Omental fat pad (tissue), 4 donors: ENCODE data around the gene RPL11. TPM values are rescaled to one million over a fixed set of nuclear protein-coding genes. Genes with fewer than 3 reads are reported as not detected.

Experiments
- ATAC-seq: fragments of 150-250 bp; one replicate; pipeline ENCODE4 v1.9.1; 2016; ENCODE audit warnings: mild to moderate bottlenecking, moderate library complexity; ENCODE audit not compliant: low FRiP score
- DNase-seq: peaks from one replicate; pipeline ENCODE4 v3.0.0-alpha.2; 2019; ENCODE audit warnings: low spot score
- CTCF ChIP-seq, 3 donors: fragments of 450-650 bp; IDR thresholded peaks; one replicate each; pipeline ENCODE4 v1.5.1; 2016 to 2017; ENCODE audit warnings: antibody characterized with exemption in 3 of 3, mild to moderate bottlenecking in 3 of 3, moderate library complexity in 2 of 3
- total RNA-seq, 4 donors: library from RNA; depleted of rRNA; stranded (reverse); fragments of >200 nt; gene quantifications; one replicate each; pipeline ENCODE4 v1.1.0, GENCODE V29; 2016

The RPL11 gene
- 1,000 to 10,000 TPM in 2 of 4 donors, 100 to 1,000 TPM in 2; 867 to 1,131 (median 994) TPM for total RNA-seq

- ATAC-seq (peak; percentile 100), DNase-seq (peak; percentile 64)
- TF ChIP-seq CTCF (IDR thresholded peaks at IDR 0.05): peak in 1 of 3 donors; percentile 53
These were observed at the start of gene RPL11 for GRCh38 chr1:23691499-23692307. RPL11 (plus strand) TSS chr1:23691806; CDS start chr1:23691824, 18 bp downstream.

DNA sequence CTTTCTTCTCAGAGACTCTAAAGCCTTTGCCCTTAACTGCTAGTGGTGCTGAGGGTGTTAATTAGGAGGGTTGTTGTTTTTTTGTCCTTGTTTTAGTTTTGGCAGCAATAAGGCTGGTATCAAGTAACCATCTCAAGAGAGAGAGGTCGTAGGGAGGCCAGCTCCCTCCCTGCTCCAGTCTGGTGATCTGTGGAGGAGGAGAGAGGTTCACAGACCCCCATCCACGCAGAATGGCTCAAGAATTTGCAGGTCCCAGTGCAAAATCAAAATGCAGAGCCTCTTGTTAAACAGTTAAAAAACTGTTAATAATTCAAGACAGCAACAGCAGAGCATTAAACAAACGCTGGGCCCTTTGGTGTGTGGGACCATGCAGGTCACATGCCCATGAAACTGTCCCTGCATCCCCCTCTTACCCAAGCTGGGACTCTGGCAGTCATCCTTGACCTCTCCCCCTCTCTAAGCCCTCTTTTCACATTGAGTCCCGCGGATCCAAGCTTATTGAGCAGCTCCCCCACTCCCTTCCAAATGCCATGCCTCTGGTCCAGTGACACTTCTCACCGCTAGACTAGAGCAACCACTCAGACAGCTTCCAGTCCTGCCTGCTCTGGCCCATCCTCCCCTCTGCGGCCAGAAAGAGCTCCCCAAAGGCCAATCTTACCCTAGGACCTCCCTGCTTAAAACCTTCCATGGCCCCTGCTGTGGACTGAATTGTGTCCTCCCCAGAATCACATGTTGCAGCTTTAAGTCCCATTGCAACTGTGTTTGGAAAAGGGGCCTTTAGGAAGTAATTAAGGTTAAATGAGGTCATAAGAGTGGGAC lies 47.7 kb upstream of the RPL11 start:
- no peak for ATAC-seq
- TF ChIP-seq CTCF (IDR thresholded peaks at IDR 0.05): no peak
- DNase-seq: no peak

- DNase-seq: no peak
These were observed 47.1 kb upstream of the RPL11 start for GRCh38 chr1:23644555-23644866.

GRCh38 chr1:23645338-23645737 lies 46.3 kb upstream of the RPL11 start:
- TF ChIP-seq CTCF (IDR thresholded peaks at IDR 0.05): no peak
- no peak for DNase-seq
- no peak for ATAC-seq

More at GRCh38 chr1:23644555-23644866, 47.1 kb upstream of the RPL11 start:
- no peak for ATAC-seq
- no peak for TF ChIP-seq CTCF (IDR thresholded peaks at IDR 0.05)

DNA sequence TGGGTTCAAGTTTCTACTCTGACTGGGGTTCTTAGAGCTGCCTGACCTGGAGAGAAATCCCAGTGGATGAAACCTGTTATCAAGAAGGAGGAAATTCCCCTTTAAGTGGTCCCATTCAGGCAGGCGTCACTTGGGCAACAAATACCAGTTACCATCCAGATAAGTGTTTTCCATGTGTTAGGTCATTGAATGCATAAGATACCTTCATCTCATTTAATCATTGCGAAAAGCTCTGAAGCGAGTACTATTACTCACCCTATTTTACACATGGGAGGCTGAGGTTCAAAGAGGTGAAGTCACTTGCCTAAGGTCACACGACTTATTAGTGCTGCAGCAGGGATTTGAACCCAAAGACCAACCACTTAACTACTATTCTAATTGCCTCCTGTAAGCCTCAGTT lies 45.5 kb upstream of the RPL11 start:
- DNase-seq (no peak), ATAC-seq (no peak)
- no peak for TF ChIP-seq CTCF (IDR thresholded peaks at IDR 0.05)

DNA sequence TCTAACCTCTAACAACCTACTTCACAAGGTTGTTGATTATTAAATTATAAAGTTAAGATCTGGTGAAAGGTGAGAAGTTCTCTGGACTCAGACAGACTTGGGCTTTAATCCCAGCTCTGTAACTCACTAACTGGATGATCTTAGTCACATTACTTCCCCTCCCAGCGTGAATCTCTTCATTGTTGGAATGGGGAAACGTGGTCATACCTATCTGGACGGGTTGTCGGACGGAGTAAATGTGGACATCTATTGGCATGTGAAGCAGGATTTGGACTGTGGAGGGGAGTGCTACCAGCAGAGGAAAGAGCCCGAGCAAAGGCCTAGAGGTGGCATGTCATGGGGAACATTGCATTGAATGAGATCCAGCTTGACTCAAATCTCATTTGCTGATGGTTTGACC lies 45.1 kb upstream of the RPL11 start:
- TF ChIP-seq CTCF (IDR thresholded peaks at IDR 0.05): no peak
- no peak for DNase-seq
- ATAC-seq: no peak
